Measurements from ENCODE around the gene HUNK.

- TF ChIP-seq FOXM1 (IDR thresholded peaks at IDR 0.05; ENCODE audit: borderline replicate concordance) (no peak), ELF4 (IDR thresholded peaks at IDR 0.05) (no peak), FOXK2 (IDR thresholded peaks at IDR 0.05) (no peak), SP1 (IDR thresholded peaks at IDR 0.05) (no peak), LEF1 (IDR thresholded peaks at IDR 0.05; ENCODE audit: borderline replicate concordance) (no peak), PKNOX1 (IDR thresholded peaks at IDR 0.05) (no peak), TARDBP (IDR thresholded peaks at IDR 0.05) (no peak), FOXA1 (IDR thresholded peaks at IDR 0.05) (no peak), SUZ12 (IDR thresholded peaks at IDR 0.05) (no peak), ARNT (IDR thresholded peaks at IDR 0.05) (no peak), CTBP1 (IDR thresholded peaks at IDR 0.05; ENCODE audit: borderline replicate concordance) (no peak), HDGF (IDR thresholded peaks at IDR 0.05; ENCODE audit: borderline replicate concordance) (no peak), BHLHE40 (IDR thresholded peaks at IDR 0.05; ENCODE audit: borderline replicate concordance) (no peak)
Observed at GRCh38 chr21:32035617-32036016, 162.8 kb downstream of the HUNK start.
